WTC11 (cell line): ENCODE measurements around the gene LRRC2. TPM values are rescaled to one million over a fixed set of nuclear protein-coding genes. Genes with fewer than 3 reads are reported as not detected.

ENCODE experiments used
- ATAC-seq: fragments of 200-7000 bp; cut with Tn5 transposase; 2 replicates; pipeline ENCODE4 v1.10.0; 2021; ENCODE audit warnings: mild to moderate bottlenecking, moderate library complexity
- CTCF ChIA-PET: fragments of 300-600 bp; sonication (Branson Sonifier 250); formaldehyde crosslinking; loops from one replicate; lab custom pipeline; 2021; ENCODE audit warnings: antibody characterized with exemption; lab: Charles Lee
- POLR2A ChIA-PET: fragments of 350-600 bp; sonication (Branson Sonifier 250); formaldehyde crosslinking; loops from one replicate; lab custom pipeline; 2021; ENCODE audit warnings: antibody characterized with exemption; lab: Charles Lee
- DNase-seq: peaks from one replicate; pipeline ENCODE4 v3.0.0; 2021; ENCODE audit warnings: low spot score
- H3K27ac Mint-ChIP-seq: 2 replicates; pipeline ENCODE4 v1.8.0; 2021; ENCODE audit warnings: mixed read lengths
- H3K27me3 Mint-ChIP-seq: 2 replicates; pipeline ENCODE4 v1.8.0; 2021; ENCODE audit warnings: low read depth, mild to moderate bottlenecking, moderate library complexity, mixed read lengths
- H3K36me3 Mint-ChIP-seq: 2 replicates; pipeline ENCODE4 v1.8.0; 2021; ENCODE audit warnings: mixed read lengths
- H3K4me1 Mint-ChIP-seq: 2 replicates; pipeline ENCODE4 v1.8.0; 2022; ENCODE audit warnings: mixed read lengths
- H3K4me3 Mint-ChIP-seq: 2 replicates; pipeline ENCODE4 v1.8.0; 2021; ENCODE audit warnings: mild to moderate bottlenecking, moderate library complexity, mixed read lengths
- H3K9me3 Mint-ChIP-seq: 2 replicates; pipeline ENCODE4 v1.8.0; 2021; ENCODE audit warnings: mixed read lengths
- CTCF ChIP-seq: fragments of 200-600 bp; IDR thresholded peaks from 2 replicates; pipeline ENCODE4 v1.8.0; 2022; ENCODE audit warnings: antibody characterized with exemption
- ELF4 ChIP-seq: sonication (generic); formaldehyde crosslinking; IDR thresholded peaks from 2 replicates; pipeline ENCODE4 v1.8.1; 2022; ENCODE audit warnings: low read depth, mild to moderate bottlenecking, moderate library complexity, missing genetic modification reagents
- ETV6 ChIP-seq: sonication (generic); formaldehyde crosslinking; IDR thresholded peaks from 2 replicates; pipeline ENCODE4 v1.8.1; 2022; ENCODE audit warnings: mild to moderate bottlenecking, missing genetic modification reagents
- FOXK1 ChIP-seq: sonication (generic); formaldehyde crosslinking; IDR thresholded peaks from 2 replicates; pipeline ENCODE4 v1.8.0; 2022; ENCODE audit warnings: mild to moderate bottlenecking, moderate library complexity, missing genetic modification reagents
- FOXP1 ChIP-seq: sonication (generic); formaldehyde crosslinking; IDR thresholded peaks from 2 replicates; pipeline ENCODE4 v1.8.0; 2022; ENCODE audit warnings: missing genetic modification reagents, mild to moderate bottlenecking, moderate library complexity, borderline replicate concordance
- FOXP4 ChIP-seq: sonication (generic); formaldehyde crosslinking; IDR thresholded peaks from 2 replicates; pipeline ENCODE4 v1.8.0; 2022; ENCODE audit warnings: mild to moderate bottlenecking, missing genetic modification reagents
- IRF2 ChIP-seq: sonication (generic); formaldehyde crosslinking; IDR thresholded peaks from 2 replicates; pipeline ENCODE4 v1.8.0; 2022; ENCODE audit warnings: low read depth, missing genetic modification reagents, borderline replicate concordance
- NR1H2 ChIP-seq: sonication (generic); formaldehyde crosslinking; IDR thresholded peaks from 2 replicates; pipeline ENCODE4 v1.9.0; 2021; ENCODE audit warnings: mild to moderate bottlenecking, moderate library complexity, missing genetic modification reagents
- NR2C2 ChIP-seq: sonication (generic); formaldehyde crosslinking; IDR thresholded peaks from 2 replicates; pipeline ENCODE4 v1.8.0; 2022; ENCODE audit warnings: mild to moderate bottlenecking, missing genetic modification reagents
- PRDM15 ChIP-seq: sonication (generic); formaldehyde crosslinking; IDR thresholded peaks from 2 replicates; pipeline ENCODE4 v1.8.0; 2022; ENCODE audit warnings: missing genetic modification reagents
- PRRX2 ChIP-seq: fragments of 250-450 bp; sonication (Bioruptor Pico); IDR thresholded peaks from 2 replicates; pipeline ENCODE4 v1.8.0; 2021; ENCODE audit warnings: mild to moderate bottlenecking
- SMAD4 ChIP-seq: sonication (generic); formaldehyde crosslinking; IDR thresholded peaks from 2 replicates; pipeline ENCODE4 v1.8.0; 2022; ENCODE audit warnings: mild to moderate bottlenecking, missing genetic modification reagents
- TEAD1 ChIP-seq: sonication (generic); formaldehyde crosslinking; IDR thresholded peaks from 2 replicates; pipeline ENCODE4 v1.8.0; 2022; ENCODE audit warnings: mild to moderate bottlenecking, missing genetic modification reagents
- USF2 ChIP-seq: sonication (generic); formaldehyde crosslinking; IDR thresholded peaks from 2 replicates; pipeline ENCODE4 v1.8.1; 2023; ENCODE audit warnings: mild to moderate bottlenecking, missing genetic modification reagents, moderate library complexity
- ZNF281 ChIP-seq: sonication (generic); formaldehyde crosslinking; IDR thresholded peaks from 2 replicates; pipeline ENCODE4 v1.8.0; 2023; ENCODE audit warnings: mild to moderate bottlenecking, missing genetic modification reagents
- ZNF416 ChIP-seq: fragments of 250-450 bp; sonication (Bioruptor Pico); IDR thresholded peaks from 2 replicates; pipeline ENCODE4 v1.9.0; 2021; ENCODE audit warnings: mild to moderate bottlenecking, inconsistent platforms
- ZNF512 ChIP-seq: sonication (generic); formaldehyde crosslinking; IDR thresholded peaks from 2 replicates; pipeline ENCODE4 v1.8.1; 2022; ENCODE audit warnings: missing genetic modification reagents, borderline replicate concordance
- total RNA-seq: library from RNA; stranded (reverse); gene quantifications from 3 replicates; pipeline ENCODE4 v1.2.3, GENCODE V29; 2021
- TF ChIP-seq, protein P1 (sequence below): sonication (generic); formaldehyde crosslinking; IDR thresholded peaks from 2 replicates; pipeline ENCODE4 v1.8.1; 2023; ENCODE audit warnings: mild to moderate bottlenecking, missing genetic modification reagents

LRRC2 gene
- total RNA-seq, 1 experiment from 2014 or later: 4.9 TPM

DNA sequence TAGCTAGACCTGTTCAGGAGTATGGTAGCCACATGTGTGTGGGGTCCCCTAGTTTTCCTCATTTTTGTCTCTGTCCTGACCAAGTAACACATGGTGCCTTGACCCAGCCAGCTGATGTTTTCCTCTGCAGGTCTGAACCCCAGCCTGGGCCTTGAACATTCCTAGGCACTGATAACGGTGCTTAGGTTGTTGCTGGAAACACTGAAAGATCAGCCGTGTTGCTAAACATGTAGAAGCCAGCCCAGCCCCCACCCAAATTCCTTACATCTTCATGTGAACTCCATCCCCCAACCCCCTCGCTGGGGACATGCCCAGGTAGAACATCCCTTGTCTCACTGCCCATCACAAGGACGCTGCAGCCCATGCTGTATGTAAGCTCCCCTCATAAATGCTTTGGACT lies 49.6 kb downstream of the LRRC2 start:
- H3K9me3 Mint-ChIP-seq: peaks cover 7% of the 10 kb centered on the region; the same call in 1 of the 2 replicates
- CTCF ChIA-PET: interaction anchor here (1.4 kb wide), 1 partner anchor 28 kb away, joined by 3 read pairs; no protein-coding TSS in a partner anchor
- ATAC-seq: no peak
- H3K27me3 Mint-ChIP-seq: peaks cover 2% of the 10 kb centered on the region; the same call in 1 of the 2 replicates
- no peak overlapping the region for H3K4me3 Mint-ChIP-seq
- TF ChIP-seq USF2 (CRISPR knock-in tag) (no peak), ETV6 (no peak), IRF2 (CRISPR knock-in tag) (no peak), NR2C2 (CRISPR knock-in tag) (no peak), PRRX2 (no peak), ELF4 (CRISPR knock-in tag) (no peak), SMAD4 (no peak), TEAD1 (CRISPR knock-in tag) (no peak), ZNF512 (CRISPR knock-in tag) (no peak), FOXP1 (no peak), NR1H2 (CRISPR knock-in tag) (no peak), FOXP4 (CRISPR knock-in tag) (no peak), PRDM15 (CRISPR knock-in tag) (no peak), FOXK1 (CRISPR knock-in tag) (no peak), ZNF416 (CRISPR knock-in tag) (no peak), CTCF (no peak), ZNF281 (no peak)
- TF ChIP-seq, protein P1, sequence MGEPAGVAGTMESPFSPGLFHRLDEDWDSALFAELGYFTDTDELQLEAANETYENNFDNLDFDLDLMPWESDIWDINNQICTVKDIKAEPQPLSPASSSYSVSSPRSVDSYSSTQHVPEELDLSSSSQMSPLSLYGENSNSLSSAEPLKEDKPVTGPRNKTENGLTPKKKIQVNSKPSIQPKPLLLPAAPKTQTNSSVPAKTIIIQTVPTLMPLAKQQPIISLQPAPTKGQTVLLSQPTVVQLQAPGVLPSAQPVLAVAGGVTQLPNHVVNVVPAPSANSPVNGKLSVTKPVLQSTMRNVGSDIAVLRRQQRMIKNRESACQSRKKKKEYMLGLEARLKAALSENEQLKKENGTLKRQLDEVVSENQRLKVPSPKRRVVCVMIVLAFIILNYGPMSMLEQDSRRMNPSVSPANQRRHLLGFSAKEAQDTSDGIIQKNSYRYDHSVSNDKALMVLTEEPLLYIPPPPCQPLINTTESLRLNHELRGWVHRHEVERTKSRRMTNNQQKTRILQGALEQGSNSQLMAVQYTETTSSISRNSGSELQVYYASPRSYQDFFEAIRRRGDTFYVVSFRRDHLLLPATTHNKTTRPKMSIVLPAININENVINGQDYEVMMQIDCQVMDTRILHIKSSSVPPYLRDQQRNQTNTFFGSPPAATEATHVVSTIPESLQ (CRISPR knock-in tag): no peak
- POLR2A ChIA-PET: no interaction called here
- peaks cover 6% of the 10 kb centered on the region; the same call in 1 of the 2 replicates for H3K36me3 Mint-ChIP-seq
- peaks cover 10% of the 10 kb centered on the region for H3K4me1 Mint-ChIP-seq
- no peak overlapping the region for H3K27ac Mint-ChIP-seq
- no peak for DNase-seq
